Left ventricle myocardium inferior (tissue), 1 donor: ENCODE results near the gene GPR55. TPM values are rescaled to one million over a fixed set of nuclear protein-coding genes. Genes with fewer than 3 reads are reported as not detected.
A peak's percentile ranks its signal among the peaks of the same experiment; 100 is the strongest.

Experiments used
- DNase-seq: peaks from one replicate; pipeline ENCODE4 v3.0.0-alpha.2; 2020
- H3K27ac ChIP-seq: fragments of 200-600 bp; replicated peaks from 2 replicates; pipeline ENCODE4 v1.8.0; 2021
- H3K27me3 ChIP-seq: fragments of 200-600 bp; 2 replicates; pipeline ENCODE4 v1.8.0; 2021; ENCODE audit warnings: low read depth
- H3K36me3 ChIP-seq: fragments of 200-600 bp; 2 replicates; pipeline ENCODE4 v1.8.0; 2021
- H3K4me1 ChIP-seq: fragments of 200-600 bp; 2 replicates; pipeline ENCODE4 v1.8.0; 2021
- H3K4me3 ChIP-seq: fragments of 200-600 bp; 2 replicates; pipeline ENCODE4 v1.8.0; 2021; ENCODE audit warnings: mild to moderate bottlenecking, moderate library complexity
- H3K9me3 ChIP-seq: fragments of 200-600 bp; replicated peaks from 2 replicates; pipeline ENCODE4 v1.8.0; 2021
- CTCF ChIP-seq: fragments of 200-600 bp; IDR thresholded peaks from 2 replicates; pipeline ENCODE4 v1.8.0; 2021; ENCODE audit warnings: antibody characterized with exemption, mild to moderate bottlenecking, borderline replicate concordance
- intact Hi-C: fragments of 100-400 bp; cut with micrococcal nuclease; formaldehyde crosslinking; loops from one replicate; pipeline ENCODE4 v1.11.0; 2022
- total RNA-seq: library from RNA; stranded (reverse); fragmentation: NEBNext Ultra II Directional; extraction: Animal tissue kit (Norgen Biotek cat#: 25700); gene quantifications from one replicate; pipeline ENCODE4 v1.2.1, GENCODE V29; 2021
- donor health status: DM: no; HTN: yes; CAD: no; lungs with severe emphysema.

GPR55 gene
- total RNA-seq, 1 donor from 2014 or later: not detected

- Histone ChIP-seq H3K4me3 (no peak overlapping the region), H3K27ac (no peak overlapping the region), H3K9me3 (no peaks in the 10 kb centered on the region), H3K36me3 (no peaks in the 10 kb centered on the region), H3K4me1 (peaks cover 11% of the 10 kb centered on the region), H3K27me3 (peaks cover 14% of the 10 kb centered on the region)
- no peak for TF ChIP-seq CTCF
- DNase-seq: no peak
- intact Hi-C loops: loop anchor here (5.0 kb wide), 1 partner anchor 82 kb away; no protein-coding TSS in a partner anchor
Observed at GRCh38 chr2:230904856-230905447, 20.1 kb downstream of the GPR55 start.

- H3K9me3 ChIP-seq: no peaks in the 10 kb centered on the region
- H3K27ac ChIP-seq: no peak overlapping the region
- intact Hi-C loops: loop anchor here (5.0 kb wide), 1 partner anchor 84 kb away; no protein-coding TSS in a partner anchor
- H3K4me3 ChIP-seq: no peak overlapping the region
- no peak for DNase-seq
- H3K4me1 ChIP-seq: peaks cover 2% of the 10 kb centered on the region
- H3K36me3 ChIP-seq: no peaks in the 10 kb centered on the region
- H3K27me3 ChIP-seq: peaks cover 14% of the 10 kb centered on the region
- no peak for TF ChIP-seq CTCF
Observed at GRCh38 chr2:230903231-230904150, 21.6 kb downstream of the GPR55 start.

GRCh38 chr2:230902180-230902899, 22.7 kb downstream of the GPR55 start:
- Histone ChIP-seq H3K9me3 (no peaks in the 10 kb centered on the region), H3K4me3 (no peak overlapping the region), H3K4me1 (no peaks in the 10 kb centered on the region), H3K27ac (no peak overlapping the region), H3K27me3 (peaks cover 14% of the 10 kb centered on the region), H3K36me3 (no peaks in the 10 kb centered on the region)
- peak; percentile 25 for DNase-seq
- intact Hi-C loops: loop anchor here (5.0 kb wide), 1 partner anchor 85 kb away; no protein-coding TSS in a partner anchor
- TF ChIP-seq CTCF: peak; percentile 87

DNA sequence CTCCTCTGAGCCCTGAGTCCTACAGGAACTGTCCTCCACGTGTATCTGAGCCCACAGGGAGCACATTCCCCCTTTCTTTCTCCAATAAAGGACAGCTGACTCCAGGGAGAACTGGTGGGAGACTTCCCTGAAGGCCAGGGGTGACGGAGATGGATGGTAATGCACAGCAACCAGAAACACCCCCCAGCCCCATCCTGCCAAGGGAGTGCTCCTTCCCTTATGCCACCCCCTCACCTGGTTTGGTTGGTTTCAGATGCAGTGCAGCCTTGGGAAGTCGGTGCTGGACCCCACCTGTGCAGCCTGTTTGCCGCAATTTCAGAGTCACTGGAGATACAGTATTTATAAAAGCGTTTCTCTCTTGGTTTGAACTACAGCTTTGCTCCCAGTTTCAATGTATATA, 24.0 kb downstream of the GPR55 start:
- DNase-seq: no peak
- H3K27ac ChIP-seq: no peak overlapping the region
- no peaks in the 10 kb centered on the region for H3K36me3 ChIP-seq
- H3K4me3 ChIP-seq: no peak overlapping the region
- no peak for TF ChIP-seq CTCF
- peaks cover 18% of the 10 kb centered on the region for H3K27me3 ChIP-seq
- no peaks in the 10 kb centered on the region for H3K9me3 ChIP-seq
- intact Hi-C loops: loop anchor here (5.0 kb wide), 1 partner anchor 86 kb away; no protein-coding TSS in a partner anchor
- H3K4me1 ChIP-seq: no peaks in the 10 kb centered on the region

DNA sequence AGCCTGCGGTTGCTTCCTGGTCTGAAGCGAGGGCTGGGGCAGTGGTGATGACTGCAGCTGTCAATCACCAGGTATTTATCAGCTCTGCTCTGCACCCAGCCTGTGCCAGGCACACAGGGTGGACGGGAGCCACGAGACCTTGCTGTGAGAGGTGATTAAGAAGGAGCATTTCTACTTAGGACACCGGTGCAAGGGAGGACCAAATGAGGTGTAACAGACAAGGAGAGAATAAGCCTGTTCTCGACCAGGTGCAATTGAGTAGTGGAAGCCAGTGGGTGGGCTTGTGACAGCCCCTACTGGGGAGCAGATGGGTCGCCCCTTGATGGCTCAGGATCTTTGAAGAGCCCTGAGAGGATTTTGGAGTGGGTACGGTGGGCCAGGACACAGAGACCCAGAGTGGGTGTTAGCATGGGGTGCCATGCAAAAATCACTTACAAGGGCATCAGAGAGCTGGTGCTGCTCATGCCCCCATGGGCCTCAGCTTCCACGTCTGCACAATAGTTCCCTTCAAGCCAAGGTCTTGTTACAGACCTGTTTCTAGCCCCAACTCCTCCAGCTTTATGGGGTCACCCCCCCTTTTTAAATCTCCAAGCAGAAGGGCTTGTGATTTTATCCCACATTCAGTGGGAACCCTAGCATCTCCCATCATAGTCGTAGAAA, 24.6 kb downstream of the GPR55 start:
- no peak for DNase-seq
- Histone ChIP-seq H3K4me3 (no peak overlapping the region), H3K27ac (no peak overlapping the region), H3K4me1 (no peaks in the 10 kb centered on the region), H3K27me3 (peaks cover 23% of the 10 kb centered on the region), H3K36me3 (no peaks in the 10 kb centered on the region), H3K9me3 (no peaks in the 10 kb centered on the region)
- no peak for TF ChIP-seq CTCF
- intact Hi-C loops: loop anchor here (5.0 kb wide), 1 partner anchor 87 kb away; no protein-coding TSS in a partner anchor
